Effector CD8-positive, alpha-beta T cell (primary cell): ENCODE data around the gene SH3PXD2B.

Experiments used
- DNase-seq: peaks from one replicate; lab custom pipeline; 2025; lab: John Stamatoyannopoulos, UW
- total RNA-seq, 4 experiments: gene quantifications; one replicate each; lab custom pipeline; 2026; lab: John Stamatoyannopoulos, UW

Gene SH3PXD2B
- total RNA-seq, result 0.73 to 2.2 (median 0.97) reads per million in 4 experiments

- peak; percentile 27 for DNase-seq
Measured at GRCh38 chr5:172454358-172455086, at the start of gene SH3PXD2B. TSS of gene SH3PXD2B (minus strand) at chr5:172454525. CDS start at chr5:172454352, 173 bp downstream.

DNA sequence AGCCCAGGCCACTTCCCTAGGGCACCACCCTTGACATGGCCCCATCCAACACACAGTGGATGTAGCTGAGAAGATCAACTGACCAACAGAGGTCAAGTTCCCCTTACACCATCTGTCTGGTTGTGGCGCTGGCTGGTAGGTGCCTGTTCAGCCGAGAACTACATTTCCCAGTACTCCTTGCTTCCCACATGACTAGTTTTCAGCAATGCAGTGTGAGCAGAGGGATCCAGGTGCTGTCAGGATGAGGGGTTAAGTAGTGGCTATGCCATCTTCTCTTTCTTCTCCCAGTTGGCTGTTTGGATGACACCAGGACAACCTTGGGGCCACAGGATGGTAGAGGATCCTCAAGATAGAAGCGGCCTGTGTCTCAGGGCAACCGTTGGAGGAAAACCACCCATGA lies 48.6 kb upstream of the SH3PXD2B start:
- no peak for DNase-seq

GRCh38 chr5:172502410-172502809 lies 48.1 kb upstream of the SH3PXD2B start:
- no peak for DNase-seq

- DNase-seq, result no peak
Measured at GRCh38 chr5:172501708-172502320, 47.5 kb upstream of the SH3PXD2B start.

DNA sequence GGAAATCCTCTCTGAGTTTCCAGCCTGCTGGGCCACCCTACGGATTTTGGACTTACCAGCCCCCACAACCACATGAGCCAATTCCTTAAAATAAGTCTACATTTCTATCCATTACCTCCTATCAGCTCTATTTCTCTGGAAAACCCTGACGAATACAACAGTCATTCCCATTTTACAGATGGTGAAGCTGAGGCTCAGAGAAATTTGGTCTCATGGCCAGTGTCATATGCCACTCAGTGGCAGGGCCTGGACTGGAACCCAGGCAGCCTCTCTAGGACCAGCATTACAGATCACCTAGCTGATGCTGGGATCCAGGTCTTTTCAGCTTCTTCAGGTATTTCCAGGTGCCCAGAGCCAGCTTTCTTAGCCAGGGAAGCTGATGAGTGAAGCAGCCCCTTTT lies 45.0 kb upstream of the SH3PXD2B start:
- no peak for DNase-seq

GRCh38 chr5:172498431-172499129 lies 44.3 kb upstream of the SH3PXD2B start:
- no peak for DNase-seq

GRCh38 chr5:172497591-172498255 lies 43.4 kb upstream of the SH3PXD2B start:
- no peak for DNase-seq

DNA sequence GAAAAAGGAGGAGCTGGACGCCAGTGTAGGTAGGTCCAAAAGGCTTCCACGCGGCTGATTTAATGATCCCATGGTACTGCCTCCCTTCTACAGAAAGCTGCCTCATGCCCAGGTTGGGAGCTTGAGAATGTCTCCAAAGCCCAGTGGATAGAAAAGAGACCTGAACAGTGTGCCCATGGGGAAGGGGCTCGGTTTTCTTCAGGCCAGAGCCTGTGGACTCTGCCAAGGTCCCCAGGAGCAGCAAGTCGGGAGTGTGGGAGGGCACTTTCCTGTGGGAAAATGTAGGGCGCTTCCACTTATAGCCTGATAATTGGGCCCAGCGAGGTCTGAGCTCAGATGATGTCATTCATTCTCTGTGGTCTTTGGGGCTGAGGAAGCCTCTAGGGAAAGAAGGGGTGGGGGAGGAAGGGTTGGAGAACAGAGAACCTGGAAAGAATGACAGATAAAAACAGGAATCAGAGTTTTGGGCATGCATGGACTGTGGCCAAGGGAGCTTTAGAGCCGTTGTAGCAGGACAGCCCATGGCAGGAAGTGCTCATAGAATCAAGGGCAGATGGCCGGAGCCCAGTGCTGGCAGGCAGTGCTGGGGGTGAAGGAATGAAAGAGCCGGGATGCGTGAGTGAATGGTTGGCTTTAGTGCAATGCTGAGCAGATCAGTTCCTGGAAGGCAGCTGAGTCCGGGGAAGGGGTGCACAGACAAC lies 42.5 kb upstream of the SH3PXD2B start:
- DNase-seq, result no peak

DNA sequence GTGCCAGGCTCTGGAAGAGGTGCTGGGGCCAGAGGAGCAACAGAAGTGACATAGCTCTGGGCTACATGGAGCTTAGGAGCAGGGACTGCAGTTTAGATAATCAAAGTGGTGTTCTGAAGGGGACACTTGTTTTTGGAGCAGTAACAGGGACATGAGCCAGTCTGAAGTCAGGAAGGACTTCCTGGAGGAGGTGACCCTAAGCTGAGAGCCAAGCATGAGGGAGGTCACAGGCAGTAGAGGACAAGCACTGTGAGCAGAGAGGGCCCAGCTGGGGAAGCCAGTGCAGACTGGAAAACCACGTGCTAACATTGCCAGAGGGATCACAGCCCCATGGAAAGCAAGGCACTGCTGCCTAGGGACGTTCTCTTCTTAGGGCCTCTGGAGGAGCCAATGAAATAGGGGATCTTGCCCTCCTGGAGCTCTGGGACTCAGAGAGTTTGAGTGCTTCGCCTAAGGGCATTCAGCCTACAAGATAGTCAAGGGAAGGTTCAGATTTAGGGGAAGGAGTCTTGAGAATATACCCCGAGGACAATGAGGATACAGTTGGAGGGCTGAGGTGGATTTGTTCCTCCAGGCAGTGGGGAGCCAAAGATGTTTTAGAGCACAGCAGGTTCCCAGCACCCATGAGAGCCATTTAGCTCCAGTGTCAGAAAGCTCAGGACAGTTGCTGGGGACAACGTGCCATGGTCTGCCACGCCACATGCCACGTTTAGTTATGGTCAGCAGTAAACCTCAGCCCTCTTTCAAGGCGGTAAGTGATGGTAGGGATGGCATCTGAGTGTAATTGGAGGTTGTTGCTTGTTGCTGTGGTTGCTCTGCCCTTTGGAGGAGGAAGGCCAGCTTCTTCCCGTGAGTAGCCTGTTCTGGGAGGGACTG lies 40.5 kb upstream of the SH3PXD2B start:
- no peak for DNase-seq

- no peak for DNase-seq
Measured at GRCh38 chr5:172493906-172494305, 39.6 kb upstream of the SH3PXD2B start.

- DNase-seq, result no peak
Measured at GRCh38 chr5:172493461-172493860, 39.1 kb upstream of the SH3PXD2B start.

- no peak for DNase-seq
Measured at GRCh38 chr5:172493002-172493401, 38.7 kb upstream of the SH3PXD2B start.

- DNase-seq, result no peak
Measured at GRCh38 chr5:172492097-172492840, 37.9 kb upstream of the SH3PXD2B start.

GRCh38 chr5:172491481-172491880 lies 37.2 kb upstream of the SH3PXD2B start:
- no peak for DNase-seq

GRCh38 chr5:172490514-172491461 lies 36.5 kb upstream of the SH3PXD2B start:
- no peak for DNase-seq

- DNase-seq, result no peak
Measured at GRCh38 chr5:172488221-172488620, 33.9 kb upstream of the SH3PXD2B start.

DNA sequence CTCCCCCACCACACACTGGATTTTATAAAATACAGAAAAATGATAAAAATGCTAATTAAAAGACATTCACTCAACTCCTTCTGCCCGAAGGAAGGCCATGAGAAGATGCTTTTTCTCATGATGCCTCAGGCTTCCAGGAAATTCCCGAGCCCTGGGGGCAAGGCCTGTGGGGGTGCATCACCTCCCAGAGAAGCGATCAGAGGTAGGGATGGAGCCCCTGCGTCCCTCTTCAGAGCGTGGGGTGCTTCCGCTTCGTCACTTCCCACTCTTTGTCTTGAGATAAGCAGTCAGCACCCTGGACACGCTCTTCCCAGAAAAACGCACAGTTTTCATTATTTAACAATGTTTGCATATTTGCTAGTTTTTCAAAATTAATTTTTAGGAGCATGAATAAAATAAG lies 33.3 kb upstream of the SH3PXD2B start:
- DNase-seq, result no peak

- DNase-seq, result no peak
Measured at GRCh38 chr5:172486912-172487311, 32.6 kb upstream of the SH3PXD2B start.

DNA sequence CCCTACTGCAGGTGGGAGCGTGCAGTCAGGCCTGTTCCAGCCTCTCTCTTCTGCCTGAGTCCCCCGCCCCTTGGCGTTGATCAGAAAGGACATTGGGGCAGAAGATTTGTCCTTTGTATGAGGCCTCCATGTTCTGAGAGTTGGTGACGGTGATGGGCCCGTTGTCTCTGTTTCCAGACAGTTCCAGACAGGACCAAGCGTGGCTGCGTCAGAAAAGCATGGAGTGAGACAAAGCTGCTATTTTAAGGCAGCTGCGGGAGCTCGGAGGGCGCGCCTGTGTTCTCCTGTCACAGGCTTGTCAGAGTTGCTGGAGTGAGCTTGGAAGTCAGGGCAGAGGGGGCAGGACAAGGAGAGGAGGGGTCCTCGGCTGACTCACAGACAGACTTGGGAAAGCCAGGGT lies 32.1 kb upstream of the SH3PXD2B start:
- DNase-seq, result no peak
